ACC112 (cell line): ENCODE results near the gene CPN2.

Source experiments
- H2AFZ ChIP-seq: fragments of 200-600 bp; sonication (generic); one replicate; pipeline ENCODE4 v1.6.0; 2017; ENCODE audit warnings: antibody characterized with exemption, low read length; ENCODE audit not compliant: unreplicated experiment
- H3K27ac ChIP-seq: fragments of 200-600 bp; sonication (generic); 2 replicates; pipeline ENCODE4 v1.5.1; 2014; ENCODE audit warnings: low read depth, mild to moderate bottlenecking, antibody characterized with exemption, low read length, moderate library complexity
- H3K27me3 ChIP-seq: fragments of 200-600 bp; sonication (generic); 2 replicates; pipeline ENCODE4 v1.6.1; 2014; ENCODE audit warnings: mild to moderate bottlenecking, antibody characterized with exemption, low read length, moderate library complexity, mixed read lengths; ENCODE audit not compliant: insufficient read depth
- H3K36me3 ChIP-seq: fragments of 200-600 bp; sonication (generic); 2 replicates; pipeline ENCODE4 v1.6.1; 2016; ENCODE audit warnings: mild to moderate bottlenecking, antibody characterized with exemption, low read length, moderate library complexity, mixed read lengths; ENCODE audit not compliant: insufficient read depth
- H3K4me1 ChIP-seq: fragments of 200-600 bp; sonication (generic); one replicate; pipeline ENCODE4 v1.6.1; 2016; ENCODE audit warnings: low read length, mixed read lengths; ENCODE audit not compliant: insufficient read depth, unreplicated experiment, control insufficient read depth
- H3K4me3 ChIP-seq: fragments of 200-600 bp; sonication (generic); 2 replicates; pipeline ENCODE4 v1.5.1; 2014; ENCODE audit warnings: mild to moderate bottlenecking, low read depth, low read length
- H3K79me2 ChIP-seq: fragments of 200-600 bp; sonication (generic); one replicate; pipeline ENCODE4 v1.6.0; 2016; ENCODE audit warnings: low read length; ENCODE audit not compliant: control insufficient read depth, unreplicated experiment, insufficient read depth

The CPN2 gene

DNA sequence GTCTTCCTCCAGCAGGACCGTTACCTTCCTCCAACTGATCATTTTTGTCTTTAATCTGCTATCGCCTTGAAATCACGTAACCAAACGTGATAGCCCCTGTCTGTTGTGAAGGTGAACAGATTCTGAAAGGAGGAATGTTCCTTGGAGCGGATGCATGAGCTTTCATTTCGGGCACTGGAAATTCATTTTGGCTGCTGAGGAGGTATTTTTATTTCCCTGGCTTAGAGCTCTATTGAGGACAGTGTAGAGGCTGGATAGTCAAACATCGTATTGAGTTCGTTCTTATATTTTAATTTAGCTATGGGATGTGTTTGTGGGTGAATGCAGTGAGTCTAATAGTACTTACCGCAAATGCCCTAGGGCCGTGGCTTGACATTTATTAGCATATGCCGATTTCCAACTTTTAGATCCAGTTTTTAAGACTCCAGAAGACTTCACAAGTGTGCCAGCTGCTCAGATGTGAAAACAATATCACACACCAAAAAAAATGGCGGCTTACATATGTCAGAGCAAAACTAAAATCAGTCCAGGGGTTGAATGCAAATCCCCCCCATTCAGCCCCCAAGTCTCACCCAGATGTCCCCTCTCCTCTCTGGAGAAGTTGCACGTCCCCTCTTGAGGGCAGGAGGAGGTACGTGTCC lies 22.1 kb downstream of the CPN2 start:
- Histone ChIP-seq H3K79me2 (no peaks in the 10 kb centered on the region), H3K27ac (no peak overlapping the region), H3K4me1 (peaks cover 20% of the 10 kb centered on the region), H3K4me3 (no peak overlapping the region), H2AFZ (no peak overlapping the region), H3K36me3 (no peaks in the 10 kb centered on the region), H3K27me3 (no peaks in the 10 kb centered on the region)

DNA sequence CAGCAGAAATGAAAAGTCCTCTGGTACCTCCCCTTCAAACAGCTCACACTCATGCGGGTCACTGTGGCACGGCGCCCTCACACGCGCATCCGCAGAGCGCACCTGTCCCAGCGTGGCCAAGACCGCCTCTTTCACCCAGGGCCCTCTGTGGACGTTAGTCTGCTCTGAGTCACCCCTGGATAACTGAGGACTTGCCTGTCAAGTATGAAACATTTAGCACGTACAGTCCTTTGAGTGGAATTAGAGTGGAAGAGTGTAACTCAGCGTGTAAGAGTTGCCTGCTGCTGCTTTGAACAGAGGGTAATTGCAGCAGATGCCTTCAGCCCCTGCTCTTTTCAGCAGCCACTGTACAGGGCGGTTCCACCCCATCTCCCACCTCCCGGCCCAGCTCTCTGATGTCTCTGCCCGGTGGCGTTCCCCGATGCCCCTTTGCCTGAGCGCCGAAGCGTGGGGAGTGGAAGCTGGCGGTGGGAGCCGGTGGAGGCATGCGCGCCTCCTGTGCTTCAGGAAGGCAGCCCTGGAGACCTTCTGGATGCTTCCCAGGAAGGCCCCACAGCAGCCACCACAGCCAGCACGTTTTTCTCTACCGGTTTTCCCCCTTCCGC lies 23.0 kb downstream of the CPN2 start:
- H3K27me3 ChIP-seq, result no peaks in the 10 kb centered on the region
- no peaks in the 10 kb centered on the region for H3K79me2 ChIP-seq
- no peak overlapping the region for H3K27ac ChIP-seq
- no peaks in the 10 kb centered on the region for H3K36me3 ChIP-seq
- H3K4me3 ChIP-seq, result no peak overlapping the region
- no peak overlapping the region for H2AFZ ChIP-seq
- peaks cover 20% of the 10 kb centered on the region for H3K4me1 ChIP-seq

DNA sequence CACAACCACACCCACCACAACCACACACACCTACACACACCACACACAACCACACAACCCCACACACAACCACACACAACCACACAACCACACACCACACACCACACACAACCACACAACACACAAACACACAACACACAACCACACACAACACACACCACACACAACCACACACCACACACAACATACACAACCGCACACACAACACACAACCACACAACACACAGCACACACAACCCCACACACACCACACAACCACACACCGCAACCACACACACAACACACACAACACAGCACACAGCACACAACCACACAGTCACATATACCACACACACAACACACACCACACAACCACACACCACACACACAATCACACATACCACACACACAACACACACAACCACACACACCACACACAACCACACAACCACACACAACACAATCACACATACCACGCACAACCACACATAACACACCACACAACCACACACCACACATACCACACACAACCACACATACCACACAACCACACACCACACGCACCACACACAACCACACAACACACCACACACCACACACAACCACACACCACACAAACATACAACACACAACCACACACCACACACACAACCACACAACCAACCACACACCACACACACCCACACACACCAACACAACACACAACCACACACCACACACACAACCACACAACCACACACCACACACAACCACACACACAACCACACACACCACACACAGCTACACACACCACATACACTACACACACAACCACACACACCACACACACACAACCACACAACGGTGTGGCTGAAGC lies 23.7 kb downstream of the CPN2 start:
- peaks cover 19% of the 10 kb centered on the region for H3K4me1 ChIP-seq
- no peak overlapping the region for H2AFZ ChIP-seq
- H3K27me3 ChIP-seq, result no peaks in the 10 kb centered on the region
- no peak overlapping the region for H3K27ac ChIP-seq
- no peaks in the 10 kb centered on the region for H3K36me3 ChIP-seq
- H3K79me2 ChIP-seq, result no peaks in the 10 kb centered on the region
- H3K4me3 ChIP-seq, result no peak overlapping the region

DNA sequence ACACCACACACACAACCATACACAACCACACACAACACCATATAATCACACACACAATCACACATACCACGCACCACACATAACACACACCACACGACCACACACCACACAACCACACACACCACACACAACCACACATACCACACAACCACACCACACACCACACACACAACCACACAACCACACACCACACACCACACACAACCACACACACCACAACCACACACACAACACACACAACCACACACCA lies 24.2 kb downstream of the CPN2 start:
- no peak overlapping the region for H3K4me3 ChIP-seq
- no peaks in the 10 kb centered on the region for H3K27me3 ChIP-seq
- no peaks in the 10 kb centered on the region for H3K36me3 ChIP-seq
- no peak overlapping the region for H3K27ac ChIP-seq
- peaks cover 25% of the 10 kb centered on the region for H3K4me1 ChIP-seq
- H2AFZ ChIP-seq, result no peak overlapping the region
- no peaks in the 10 kb centered on the region for H3K79me2 ChIP-seq

DNA sequence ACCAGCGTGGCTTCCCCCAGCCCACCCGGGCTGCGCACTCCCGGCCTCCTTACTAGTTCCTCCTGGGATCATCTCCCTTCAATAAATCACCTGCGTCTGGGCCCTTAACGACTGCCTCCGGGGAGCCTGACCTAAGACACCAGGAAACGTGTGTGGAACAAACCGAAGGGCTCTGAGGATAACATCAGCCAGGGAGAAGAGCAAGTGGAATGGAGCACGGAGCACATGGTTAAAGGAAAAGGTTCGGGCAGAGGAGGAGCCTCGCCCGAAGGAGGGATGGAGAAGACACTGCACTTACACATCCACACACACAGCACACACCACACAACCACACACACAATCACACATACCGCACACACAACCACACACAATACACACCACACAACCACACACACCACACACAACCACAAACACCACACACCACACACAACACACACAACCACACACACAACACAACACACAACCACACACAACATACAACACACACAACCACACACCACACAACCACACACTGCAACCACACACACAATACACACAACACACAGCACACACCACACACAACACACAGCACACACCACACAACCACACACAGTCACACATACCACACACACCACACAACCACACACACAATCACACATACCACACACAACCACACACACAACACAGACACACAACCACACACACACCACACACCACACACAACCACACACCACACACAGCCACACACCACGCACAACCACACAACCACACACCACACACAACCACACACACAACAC lies 24.7 kb downstream of the CPN2 start:
- no peak overlapping the region for H2AFZ ChIP-seq
- H3K27ac ChIP-seq, result no peak overlapping the region
- H3K79me2 ChIP-seq, result no peaks in the 10 kb centered on the region
- H3K36me3 ChIP-seq, result no peaks in the 10 kb centered on the region
- H3K4me1 ChIP-seq, result peaks cover 29% of the 10 kb centered on the region
- H3K4me3 ChIP-seq, result no peak overlapping the region
- H3K27me3 ChIP-seq, result no peaks in the 10 kb centered on the region

DNA sequence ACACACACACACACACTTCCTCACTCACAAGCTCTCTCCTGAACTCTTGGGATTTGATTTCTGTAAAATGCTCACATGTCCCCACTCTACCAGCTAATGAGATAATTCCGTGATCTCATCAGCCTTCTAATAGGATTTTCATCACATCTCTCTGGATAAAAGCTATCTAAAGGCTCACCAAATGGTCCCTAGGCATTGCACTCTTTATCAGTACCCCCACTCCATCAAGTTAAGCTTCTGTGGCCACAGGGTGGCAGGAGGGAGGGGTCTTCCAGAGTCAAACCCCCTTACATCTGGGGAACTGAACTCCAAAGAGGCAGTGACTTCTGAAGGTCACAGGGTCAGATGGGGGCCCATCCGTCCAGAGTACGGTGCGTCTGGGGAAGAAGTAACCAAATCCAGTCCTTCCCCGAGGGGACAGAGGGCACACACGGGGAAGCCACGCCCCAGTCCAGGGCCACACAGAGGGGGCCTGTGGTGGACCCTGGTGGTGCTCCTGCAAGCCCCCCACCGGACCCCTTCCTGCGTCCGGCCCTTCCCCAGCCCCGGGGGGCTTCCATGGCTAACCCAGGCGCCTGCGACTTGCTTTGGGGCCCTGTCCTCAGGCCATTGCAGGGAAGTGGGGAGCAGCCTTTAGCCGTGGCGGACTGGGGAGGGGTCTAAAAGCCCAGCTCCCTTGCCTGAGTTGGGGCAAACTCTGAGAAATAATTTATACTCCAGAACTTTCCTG lies 25.5 kb downstream of the CPN2 start:
- Histone ChIP-seq H3K27me3 (no peaks in the 10 kb centered on the region), H3K36me3 (no peaks in the 10 kb centered on the region), H3K4me3 (no peak overlapping the region), H3K79me2 (no peaks in the 10 kb centered on the region), H3K27ac (no peak overlapping the region), H3K4me1 (peaks cover 21% of the 10 kb centered on the region), H2AFZ (no peak overlapping the region)

DNA sequence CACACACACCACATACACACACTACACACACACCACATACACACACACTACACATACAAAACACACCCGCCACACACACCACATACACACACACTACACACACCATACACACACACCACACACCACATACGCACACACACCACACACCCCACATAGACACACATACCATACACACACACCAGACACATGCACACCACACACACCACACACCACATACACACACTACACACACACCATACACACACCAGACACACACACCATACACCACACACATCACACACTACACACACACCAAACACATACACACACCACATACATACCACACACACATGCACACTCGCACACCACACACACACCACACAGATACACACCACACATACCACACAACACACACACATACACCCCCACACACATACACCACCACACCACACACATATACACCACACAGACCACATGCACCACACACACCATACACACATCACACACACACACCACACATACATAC lies 26.3 kb downstream of the CPN2 start:
- Histone ChIP-seq H3K27me3 (0 out of 2 replicates have a peak, but pooled peaks cover under 1% of the 10 kb centered on the region), H3K4me3 (no peak overlapping the region), H3K79me2 (no peaks in the 10 kb centered on the region), H3K36me3 (no peaks in the 10 kb centered on the region), H3K27ac (no peak overlapping the region), H3K4me1 (peaks cover 16% of the 10 kb centered on the region), H2AFZ (no peak overlapping the region)

DNA sequence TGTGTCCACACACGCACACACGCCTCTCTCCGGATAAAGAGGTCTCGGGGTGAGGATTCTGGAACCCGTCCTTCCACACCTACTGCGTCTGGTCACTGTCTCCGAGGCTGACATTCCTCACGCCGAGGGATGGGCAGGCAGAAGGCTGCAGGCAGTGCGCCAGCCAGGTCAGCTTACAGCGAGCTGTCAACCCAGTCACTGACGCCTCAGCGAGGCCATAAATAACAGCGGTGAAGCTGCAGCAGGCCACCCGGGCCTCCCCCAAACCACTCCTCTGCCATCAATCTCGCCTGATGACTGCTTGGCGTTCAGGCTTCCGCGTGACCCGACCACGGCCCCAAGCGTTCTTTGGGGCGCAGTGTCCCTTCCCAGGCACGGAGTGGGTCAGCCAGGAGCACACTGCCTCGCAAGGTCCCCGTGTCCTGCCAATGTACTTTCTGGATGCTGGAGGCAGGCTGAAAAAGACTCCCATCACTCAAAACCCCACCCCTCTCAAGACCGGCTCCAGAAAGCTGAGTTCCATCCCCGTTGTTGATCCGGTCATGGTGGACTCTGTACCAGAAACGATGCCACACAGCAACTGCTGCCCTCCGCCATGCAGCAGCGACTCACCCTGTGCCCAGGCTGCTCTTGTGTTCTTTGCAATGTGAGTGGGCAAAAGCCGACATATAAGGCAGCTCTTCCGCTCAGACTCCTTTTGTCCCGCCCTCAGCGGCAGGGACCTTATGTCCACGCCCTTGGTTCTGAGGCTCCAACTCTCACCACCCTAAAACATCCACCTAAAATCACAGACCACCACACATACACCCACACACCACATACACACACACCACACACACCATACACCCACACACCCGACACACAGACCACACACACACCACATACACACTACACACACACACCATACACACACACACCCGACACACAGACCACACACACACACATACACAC lies 27.1 kb downstream of the CPN2 start:
- peaks cover 16% of the 10 kb centered on the region for H3K4me1 ChIP-seq
- H3K4me3 ChIP-seq, result no peak overlapping the region
- no peaks in the 10 kb centered on the region for H3K36me3 ChIP-seq
- H2AFZ ChIP-seq, result no peak overlapping the region
- H3K79me2 ChIP-seq, result no peaks in the 10 kb centered on the region
- H3K27me3 ChIP-seq, result peaks cover 8% of the 10 kb centered on the region; the same call in 1 of the 2 replicates
- peak overlapping the region; percentile 20; the same call in 1 of the 2 replicates for H3K27ac ChIP-seq

DNA sequence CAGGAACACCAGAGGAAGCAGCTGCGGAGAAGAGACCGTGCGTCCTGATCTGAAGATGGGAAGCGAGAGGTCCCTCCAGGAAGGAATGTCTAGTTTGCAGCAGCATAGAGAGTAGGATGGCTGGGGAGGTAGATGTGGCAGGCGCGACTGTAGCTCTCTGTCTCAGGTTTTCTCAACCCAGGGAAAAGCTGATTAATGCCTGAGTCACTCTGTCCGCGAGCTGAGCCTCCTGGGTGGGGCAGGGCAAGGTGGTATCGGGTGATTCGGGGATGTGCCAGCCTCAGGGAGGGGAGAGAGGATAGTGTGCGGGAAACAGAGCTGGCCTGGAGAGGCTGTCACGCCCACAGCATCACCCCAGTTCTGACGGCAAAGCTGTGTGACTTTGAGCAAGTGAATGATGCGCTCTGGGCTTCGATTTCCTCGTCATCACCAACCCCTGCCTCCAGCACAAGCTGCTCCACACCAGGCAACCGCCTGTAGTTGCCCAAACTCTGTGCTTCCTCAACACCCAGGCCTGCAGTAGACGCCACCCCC lies 28.4 kb downstream of the CPN2 start:
- Histone ChIP-seq H2AFZ (no peak overlapping the region), H3K79me2 (no peaks in the 10 kb centered on the region), H3K36me3 (no peaks in the 10 kb centered on the region), H3K4me3 (no peak overlapping the region), H3K27me3 (peaks cover 19% of the 10 kb centered on the region), H3K4me1 (peaks cover 16% of the 10 kb centered on the region), H3K27ac (peak overlapping the region; percentile 61; the same call in 1 of the 2 replicates)
